GM12865 (cell line): ENCODE results near the gene FERMT2.

Experiments used
- DNase-seq: peaks from one replicate; pipeline ENCODE4 v3.0.0; 2010; ENCODE audit warnings: low read depth
- H3K4me3 ChIP-seq: 2 replicates; pipeline ENCODE4 v1.5.1; 2011; ENCODE audit warnings: mild to moderate bottlenecking, low read depth, low read length, control low read depth
- TF ChIP-seq, protein P1 (sequence below): IDR thresholded peaks from 2 replicates; pipeline ENCODE4 v1.5.1; 2011; ENCODE audit warnings: low read length, control low read depth, low read depth, inconsistent platforms; ENCODE audit not compliant: insufficient read depth; ENCODE audit errors: missing control alignments

FERMT2 gene, protein sequence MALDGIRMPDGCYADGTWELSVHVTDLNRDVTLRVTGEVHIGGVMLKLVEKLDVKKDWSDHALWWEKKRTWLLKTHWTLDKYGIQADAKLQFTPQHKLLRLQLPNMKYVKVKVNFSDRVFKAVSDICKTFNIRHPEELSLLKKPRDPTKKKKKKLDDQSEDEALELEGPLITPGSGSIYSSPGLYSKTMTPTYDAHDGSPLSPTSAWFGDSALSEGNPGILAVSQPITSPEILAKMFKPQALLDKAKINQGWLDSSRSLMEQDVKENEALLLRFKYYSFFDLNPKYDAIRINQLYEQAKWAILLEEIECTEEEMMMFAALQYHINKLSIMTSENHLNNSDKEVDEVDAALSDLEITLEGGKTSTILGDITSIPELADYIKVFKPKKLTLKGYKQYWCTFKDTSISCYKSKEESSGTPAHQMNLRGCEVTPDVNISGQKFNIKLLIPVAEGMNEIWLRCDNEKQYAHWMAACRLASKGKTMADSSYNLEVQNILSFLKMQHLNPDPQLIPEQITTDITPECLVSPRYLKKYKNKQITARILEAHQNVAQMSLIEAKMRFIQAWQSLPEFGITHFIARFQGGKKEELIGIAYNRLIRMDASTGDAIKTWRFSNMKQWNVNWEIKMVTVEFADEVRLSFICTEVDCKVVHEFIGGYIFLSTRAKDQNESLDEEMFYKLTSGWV

DNA sequence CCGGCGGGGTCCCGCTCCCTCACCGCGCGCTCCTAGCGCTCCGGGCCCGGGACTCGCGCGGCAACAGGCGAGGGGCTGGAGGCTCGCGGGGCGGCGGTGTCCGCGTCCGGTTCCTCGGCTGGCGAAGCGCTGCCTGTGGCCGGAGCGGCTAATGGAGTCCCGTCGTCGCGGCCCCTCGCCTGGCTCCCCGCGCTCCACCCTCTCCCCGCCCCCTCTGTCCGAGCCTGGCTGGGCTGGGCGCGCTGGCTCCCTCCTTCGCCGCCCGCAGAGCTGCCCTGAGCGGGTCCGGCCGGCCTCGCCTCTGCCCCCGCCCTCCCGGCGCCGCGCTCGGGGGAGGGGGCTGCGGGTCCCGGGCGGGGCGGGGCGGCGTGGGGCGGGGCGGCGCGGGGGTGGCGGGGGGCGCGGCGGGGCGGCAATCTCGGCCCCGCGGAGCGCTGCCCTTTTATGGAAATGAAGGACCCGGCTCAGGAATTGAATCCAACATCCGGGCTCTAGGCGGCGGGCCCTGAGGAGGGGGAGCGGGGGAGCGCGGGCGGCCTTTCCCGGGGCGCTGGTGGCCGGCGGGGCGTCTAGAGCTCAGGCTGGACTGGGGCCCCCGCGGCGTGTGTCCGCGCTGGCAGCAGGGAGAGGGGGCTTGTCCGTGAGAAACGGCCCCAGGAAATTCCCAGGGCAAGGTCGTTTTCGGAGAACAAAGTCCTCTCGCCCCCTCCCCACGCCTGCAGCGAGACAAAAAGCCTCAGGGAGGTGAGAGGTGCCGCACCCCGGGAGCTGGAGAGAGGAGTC lies at the start of gene FERMT2:
Gene FERMT2 (minus strand): TSS at position 153 of the 783 bp plus-strand sequence. CDS start 482 bp downstream, outside the sequence.
- peak; percentile 58 for DNase-seq
- TF ChIP-seq, protein P1, sequence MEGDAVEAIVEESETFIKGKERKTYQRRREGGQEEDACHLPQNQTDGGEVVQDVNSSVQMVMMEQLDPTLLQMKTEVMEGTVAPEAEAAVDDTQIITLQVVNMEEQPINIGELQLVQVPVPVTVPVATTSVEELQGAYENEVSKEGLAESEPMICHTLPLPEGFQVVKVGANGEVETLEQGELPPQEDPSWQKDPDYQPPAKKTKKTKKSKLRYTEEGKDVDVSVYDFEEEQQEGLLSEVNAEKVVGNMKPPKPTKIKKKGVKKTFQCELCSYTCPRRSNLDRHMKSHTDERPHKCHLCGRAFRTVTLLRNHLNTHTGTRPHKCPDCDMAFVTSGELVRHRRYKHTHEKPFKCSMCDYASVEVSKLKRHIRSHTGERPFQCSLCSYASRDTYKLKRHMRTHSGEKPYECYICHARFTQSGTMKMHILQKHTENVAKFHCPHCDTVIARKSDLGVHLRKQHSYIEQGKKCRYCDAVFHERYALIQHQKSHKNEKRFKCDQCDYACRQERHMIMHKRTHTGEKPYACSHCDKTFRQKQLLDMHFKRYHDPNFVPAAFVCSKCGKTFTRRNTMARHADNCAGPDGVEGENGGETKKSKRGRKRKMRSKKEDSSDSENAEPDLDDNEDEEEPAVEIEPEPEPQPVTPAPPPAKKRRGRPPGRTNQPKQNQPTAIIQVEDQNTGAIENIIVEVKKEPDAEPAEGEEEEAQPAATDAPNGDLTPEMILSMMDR = no peak
- peak within 1 kb of the TSS; percentile 61 for H3K4me3 ChIP-seq

DNA sequence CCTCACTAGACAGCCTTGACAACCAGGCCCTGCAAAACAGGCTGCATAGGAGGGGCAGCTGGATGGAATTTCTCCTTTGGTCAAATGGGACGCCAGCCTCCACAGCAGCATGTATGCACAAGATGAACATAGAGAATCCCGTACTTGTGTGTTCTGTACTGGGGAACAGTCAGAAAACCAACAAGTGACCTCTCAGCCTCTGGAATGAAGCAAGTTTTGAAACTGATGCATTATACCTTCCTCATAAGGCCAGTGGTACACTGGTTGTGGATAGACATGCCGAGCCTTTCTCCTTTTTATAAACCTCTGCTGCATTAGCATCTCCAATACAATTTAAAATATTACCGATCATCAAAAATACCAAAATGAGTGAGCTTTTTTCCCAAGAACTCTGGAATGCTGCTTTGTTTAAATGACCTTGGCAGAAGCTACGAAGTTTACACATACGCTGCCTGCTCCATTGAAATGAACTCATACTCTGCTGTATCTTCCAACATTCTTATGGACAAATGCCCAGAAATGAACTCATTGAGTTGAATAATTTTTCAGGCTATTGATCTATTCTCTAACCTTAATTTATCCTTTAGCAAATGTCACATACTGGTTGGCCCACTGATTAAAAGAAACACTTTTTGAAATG lies 47.6 kb upstream of the FERMT2 start:
- TF ChIP-seq, protein P1 = no peak
- no peak overlapping the region for H3K4me3 ChIP-seq
- no peak for DNase-seq

DNA sequence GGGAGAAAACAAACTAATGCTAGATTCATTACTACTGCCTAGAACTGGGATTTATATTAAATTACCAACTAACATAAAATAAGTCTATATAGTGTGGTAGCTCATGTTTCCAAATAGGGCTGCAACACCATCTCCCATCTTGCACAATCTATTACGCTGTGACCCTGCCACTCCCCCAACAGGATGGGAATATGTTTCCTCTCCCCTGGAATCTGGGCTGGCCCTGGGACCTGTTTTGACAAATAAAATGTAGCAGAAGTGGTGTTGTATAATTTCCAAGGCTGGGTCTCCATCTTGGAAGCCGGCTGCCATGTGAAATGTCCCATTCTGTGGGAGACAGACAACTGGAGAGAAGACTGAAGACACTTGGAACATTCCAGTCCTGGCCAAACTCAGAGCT lies 45.6 kb upstream of the FERMT2 start:
- no peak overlapping the region for H3K4me3 ChIP-seq
- no peak for DNase-seq
- TF ChIP-seq, protein P1 = no peak

DNA sequence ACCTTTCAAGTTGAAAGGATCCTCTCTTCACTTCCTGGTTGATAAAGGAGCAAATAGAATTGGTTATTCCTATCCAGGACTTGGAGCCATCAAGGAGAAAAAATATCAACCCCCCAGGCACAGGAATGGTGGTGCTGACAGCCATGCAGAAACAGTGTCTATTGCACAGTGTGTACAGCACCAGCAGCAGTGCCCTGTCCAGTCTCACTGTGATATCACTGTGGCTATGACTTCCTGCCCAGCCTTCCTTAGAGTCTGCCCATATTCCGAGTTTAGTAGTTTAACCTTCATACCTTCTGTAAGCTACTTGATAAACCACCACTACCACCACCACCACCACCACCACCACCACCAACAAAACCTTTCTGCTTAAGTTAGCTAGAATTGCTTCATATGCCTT lies 45.1 kb upstream of the FERMT2 start:
- H3K4me3 ChIP-seq = no peak overlapping the region
- no peak for DNase-seq
- TF ChIP-seq, protein P1 = no peak

DNA sequence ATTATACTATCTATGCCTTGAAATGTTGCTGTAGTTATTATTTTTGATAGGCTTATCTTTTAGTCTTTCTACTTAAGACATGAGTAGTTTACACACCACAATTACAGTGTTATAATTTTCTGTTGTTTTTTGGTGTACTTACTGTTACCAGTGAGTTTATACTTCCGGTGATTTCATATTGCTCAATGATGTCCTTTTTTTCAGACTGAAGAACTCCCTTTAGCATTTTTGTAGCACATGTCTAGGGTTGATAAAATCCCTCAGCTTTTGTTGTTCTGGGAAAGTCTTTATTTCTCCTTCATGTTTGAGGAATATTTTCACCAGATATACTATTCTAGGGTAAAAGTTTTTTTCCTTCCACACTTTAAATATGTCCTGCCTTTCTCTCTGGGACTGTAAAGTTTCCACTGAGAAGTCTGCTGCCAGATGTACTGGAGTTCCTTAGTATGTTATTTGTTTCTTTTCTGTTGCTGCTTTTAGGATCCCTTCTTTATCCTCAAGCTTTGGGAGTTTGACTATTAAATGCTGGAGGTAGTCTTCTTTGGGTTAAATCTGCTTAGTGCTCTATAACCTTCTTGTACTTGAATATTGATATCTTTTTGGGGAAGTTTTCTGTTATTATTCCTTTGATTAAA lies 41.5 kb upstream of the FERMT2 start:
- TF ChIP-seq, protein P1 = no peak
- no peak for DNase-seq
- H3K4me3 ChIP-seq = no peak overlapping the region

DNA sequence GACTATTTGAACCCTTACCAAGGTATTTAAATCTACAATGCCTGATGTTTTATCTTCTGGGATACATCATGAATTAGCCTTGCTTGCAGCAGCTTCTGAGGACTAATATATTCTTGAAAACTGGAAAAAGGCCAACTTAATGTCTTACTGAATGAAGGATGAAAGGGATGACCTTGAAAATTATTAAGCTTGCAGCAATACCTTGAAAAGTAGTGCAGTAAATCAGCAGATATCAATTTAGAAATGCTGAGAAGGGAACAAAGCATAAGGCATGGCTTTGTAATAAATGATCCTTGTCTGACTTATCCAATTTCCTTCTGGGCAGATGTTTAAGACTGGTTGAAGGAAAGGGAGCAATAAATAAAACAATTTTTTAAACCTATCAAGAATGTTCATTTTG lies 37.3 kb upstream of the FERMT2 start:
- no peak for DNase-seq
- TF ChIP-seq, protein P1 = no peak

More for the DNA sequence above, 37.3 kb upstream of the FERMT2 start:
- H3K4me3 ChIP-seq = no peak overlapping the region
